Measurements from ENCODE around the gene TNNT1. TPM values are rescaled to one million over a fixed set of nuclear protein-coding genes. Genes with fewer than 3 reads are reported as not detected.

TNNT1 gene
- total RNA-seq, 2 donors from 2014 or later = 22.9 to 66.7 TPM

GRCh38 chr19:55099557-55100506, 49.2 kb downstream of the TNNT1 start:
- no peak overlapping the region for H3K4me3 Mint-ChIP-seq
- peaks cover 27% of the 10 kb centered on the region for H3K36me3 Mint-ChIP-seq (ENCODE audit: low read depth)
- no peaks in the 10 kb centered on the region for H3K27me3 Mint-ChIP-seq (ENCODE audit: insufficient read depth)
- WGBS, 2 experiments (ENCODE audit: insufficient coverage in 1 of 2, insufficient read length in 1 of 2) = 93 to 95% methylated on average over 23 to 27 of the region's 27 CpGs
- H3K9ac ChIP-seq (ENCODE audit: extremely low read depth, low read length, poor library complexity, severe bottlenecking) = no peak overlapping the region
- TF ChIP-seq CTCF (conservative IDR thresholded peaks at IDR 0.05) = peak; percentile 64
- H3K27ac Mint-ChIP-seq = peak overlapping the region; percentile 64
- no peak overlapping the region for H3K27ac ChIP-seq (ENCODE audit: low read depth, low read length)
- peaks cover 15% of the 10 kb centered on the region for H3K36me3 ChIP-seq (ENCODE audit: control insufficient read depth, insufficient read depth, low read length)
- H3K9me3 ChIP-seq (ENCODE audit: control insufficient read depth, low read length) = peaks cover 5% of the 10 kb centered on the region
- H3K9me3 Mint-ChIP-seq = peaks cover 8% of the 10 kb centered on the region
- H3K4me3 ChIP-seq (ENCODE audit: low read length) = no peak overlapping the region
- no peaks in the 10 kb centered on the region for H3K27me3 ChIP-seq (ENCODE audit: control insufficient read depth, insufficient read depth, low read length, poor library complexity, severe bottlenecking)
- H3K4me1 Mint-ChIP-seq = peaks cover 2% of the 10 kb centered on the region
- DNase-seq = peak; percentile 84
- no peaks in the 10 kb centered on the region for H3K4me1 ChIP-seq (ENCODE audit: control insufficient read depth, insufficient read depth, low read length)

- H3K4me3 ChIP-seq (ENCODE audit: low read length) = no peak overlapping the region
- 95 to 96% methylated on average over 24 to 27 of the region's 27 CpGs for WGBS, 2 experiments (ENCODE audit: insufficient coverage in 1 of 2, insufficient read length in 1 of 2)
- peaks cover 5% of the 10 kb centered on the region for H3K4me1 Mint-ChIP-seq
- no peak overlapping the region for H3K9ac ChIP-seq (ENCODE audit: extremely low read depth, low read length, poor library complexity, severe bottlenecking)
- H3K9me3 ChIP-seq (ENCODE audit: control insufficient read depth, low read length) = peaks cover 5% of the 10 kb centered on the region
- H3K4me1 ChIP-seq (ENCODE audit: control insufficient read depth, insufficient read depth, low read length) = no peaks in the 10 kb centered on the region
- H3K4me3 Mint-ChIP-seq = no peak overlapping the region
- H3K27ac Mint-ChIP-seq = no peak overlapping the region
- no peaks in the 10 kb centered on the region for H3K27me3 ChIP-seq (ENCODE audit: control insufficient read depth, insufficient read depth, low read length, poor library complexity, severe bottlenecking)
- peaks cover 17% of the 10 kb centered on the region for H3K36me3 ChIP-seq (ENCODE audit: control insufficient read depth, insufficient read depth, low read length)
- no peak overlapping the region for H3K27ac ChIP-seq (ENCODE audit: low read depth, low read length)
- peaks cover 31% of the 10 kb centered on the region for H3K36me3 Mint-ChIP-seq (ENCODE audit: low read depth)
- H3K9me3 Mint-ChIP-seq = peaks cover 8% of the 10 kb centered on the region
- peak; percentile 57 for TF ChIP-seq CTCF (conservative IDR thresholded peaks at IDR 0.05)
- DNase-seq = peak; percentile 66
- H3K27me3 Mint-ChIP-seq (ENCODE audit: insufficient read depth) = no peaks in the 10 kb centered on the region
Measured at GRCh38 chr19:55098716-55099556, 50.1 kb downstream of the TNNT1 start.

- WGBS, 2 experiments (ENCODE audit: insufficient coverage in 1 of 2, insufficient read length in 1 of 2) = 94 to 97% methylated on average over 15 to 23 of the region's 23 CpGs
- no peak for DNase-seq
- Mint-ChIP-seq H3K4me3 (no peak overlapping the region), H3K4me1 (peaks cover 5% of the 10 kb centered on the region), H3K9me3 (peaks cover 3% of the 10 kb centered on the region), H3K36me3 (ENCODE audit: low read depth) (peaks cover 26% of the 10 kb centered on the region), H3K27me3 (ENCODE audit: insufficient read depth) (no peaks in the 10 kb centered on the region), H3K27ac (no peak overlapping the region)
- Histone ChIP-seq H3K4me1 (ENCODE audit: control insufficient read depth, insufficient read depth, low read length) (no peaks in the 10 kb centered on the region), H3K9me3 (ENCODE audit: control insufficient read depth, low read length) (no peaks in the 10 kb centered on the region), H3K36me3 (ENCODE audit: control insufficient read depth, insufficient read depth, low read length) (peaks cover 11% of the 10 kb centered on the region), H3K4me3 (ENCODE audit: low read length) (no peak overlapping the region), H3K27me3 (ENCODE audit: control insufficient read depth, insufficient read depth, low read length, poor library complexity, severe bottlenecking) (no peaks in the 10 kb centered on the region), H3K27ac (ENCODE audit: low read depth, low read length) (no peak overlapping the region), H3K9ac (ENCODE audit: extremely low read depth, low read length, poor library complexity, severe bottlenecking) (no peak overlapping the region)
- TF ChIP-seq CTCF (conservative IDR thresholded peaks at IDR 0.05) = no peak
Measured at GRCh38 chr19:55097864-55098715, 50.9 kb downstream of the TNNT1 start.

Data from endodermal cell (in vitro differentiated cells).